Coronary artery (tissue), 2 donors: Measurements from ENCODE around the gene WFIKKN1.

Experiments
- DNase-seq: peaks from one replicate; pipeline ENCODE4 v3.0.0-alpha.2; 2017; ENCODE audit warnings: low spot score
- H3K27ac ChIP-seq, 2 donors: fragments of 200-600 bp; sonication (generic); one replicate each; pipeline ENCODE4 v1.5.1; 2016 to 2019
- H3K4me3 ChIP-seq: fragments of 200-600 bp; sonication (generic); 2 replicates; pipeline ENCODE4 v1.5.1; 2016; ENCODE audit warnings: mild to moderate bottlenecking, moderate library complexity
- TF ChIP-seq, protein P1 (sequence below): fragments of 200-600 bp; sonication (generic); IDR thresholded peaks from one replicate; pipeline ENCODE4 v1.5.1; 2019; ENCODE audit warnings: antibody characterized with exemption

Gene WFIKKN1

DNA sequence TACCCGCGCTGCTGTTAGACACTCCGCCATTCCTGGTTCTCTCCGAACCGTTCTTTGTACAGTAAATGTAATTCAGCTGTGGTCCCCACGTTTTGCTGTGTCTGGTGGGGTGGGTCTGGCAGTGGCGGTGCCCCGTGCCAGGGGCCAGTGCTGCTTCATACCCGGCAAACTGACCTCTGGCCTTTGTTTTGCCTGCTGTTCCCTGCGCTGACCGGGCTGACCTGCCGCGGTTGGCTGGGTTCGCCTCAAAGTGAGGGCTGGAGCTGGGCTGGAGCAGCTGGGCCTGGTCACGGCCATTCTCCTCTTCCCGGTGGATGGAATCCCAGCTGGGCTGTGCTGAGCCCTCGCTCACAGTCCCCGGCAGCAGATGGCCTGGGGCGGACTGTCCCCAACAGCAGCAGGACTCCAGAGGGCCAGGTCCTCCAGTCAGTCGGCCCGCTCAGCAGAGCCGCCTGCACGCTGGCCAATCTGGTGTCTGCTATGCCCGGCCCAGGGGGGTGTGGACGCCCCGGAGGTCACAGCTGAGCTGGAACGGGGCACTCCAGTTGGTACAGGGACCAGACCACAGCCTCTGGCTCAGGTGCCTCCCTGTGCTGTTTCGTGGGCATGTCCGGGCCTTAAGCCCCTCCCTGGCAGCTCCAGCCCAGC is 1.5 kb upstream of the WFIKKN1 start:
- Histone ChIP-seq H3K4me3 (no peak overlapping the region), H3K27ac (no peak overlapping the region)
- DNase-seq, result no peak
- TF ChIP-seq, protein P1, sequence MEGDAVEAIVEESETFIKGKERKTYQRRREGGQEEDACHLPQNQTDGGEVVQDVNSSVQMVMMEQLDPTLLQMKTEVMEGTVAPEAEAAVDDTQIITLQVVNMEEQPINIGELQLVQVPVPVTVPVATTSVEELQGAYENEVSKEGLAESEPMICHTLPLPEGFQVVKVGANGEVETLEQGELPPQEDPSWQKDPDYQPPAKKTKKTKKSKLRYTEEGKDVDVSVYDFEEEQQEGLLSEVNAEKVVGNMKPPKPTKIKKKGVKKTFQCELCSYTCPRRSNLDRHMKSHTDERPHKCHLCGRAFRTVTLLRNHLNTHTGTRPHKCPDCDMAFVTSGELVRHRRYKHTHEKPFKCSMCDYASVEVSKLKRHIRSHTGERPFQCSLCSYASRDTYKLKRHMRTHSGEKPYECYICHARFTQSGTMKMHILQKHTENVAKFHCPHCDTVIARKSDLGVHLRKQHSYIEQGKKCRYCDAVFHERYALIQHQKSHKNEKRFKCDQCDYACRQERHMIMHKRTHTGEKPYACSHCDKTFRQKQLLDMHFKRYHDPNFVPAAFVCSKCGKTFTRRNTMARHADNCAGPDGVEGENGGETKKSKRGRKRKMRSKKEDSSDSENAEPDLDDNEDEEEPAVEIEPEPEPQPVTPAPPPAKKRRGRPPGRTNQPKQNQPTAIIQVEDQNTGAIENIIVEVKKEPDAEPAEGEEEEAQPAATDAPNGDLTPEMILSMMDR, result no peak

DNA sequence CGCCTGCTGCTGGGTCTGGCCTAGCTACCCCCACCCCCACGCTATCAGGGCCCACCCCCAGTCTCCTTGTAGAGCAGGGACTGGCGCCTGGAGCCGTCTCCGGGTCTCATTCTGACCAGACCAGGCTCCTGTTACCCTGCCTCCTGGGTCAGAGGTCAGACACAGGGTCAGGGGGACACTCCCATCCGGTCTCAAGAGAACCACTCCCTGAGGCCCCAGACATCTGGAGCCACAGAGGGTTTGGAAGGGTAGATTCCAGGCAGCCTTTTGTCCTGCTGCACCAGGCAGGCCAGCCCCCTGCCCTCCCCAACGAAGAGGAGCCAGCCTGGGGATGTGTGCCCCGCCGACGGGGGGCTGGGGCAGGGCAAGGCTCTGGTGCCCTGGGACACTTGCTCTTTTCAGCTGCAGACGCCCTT is 944 bp upstream of the WFIKKN1 start:
- TF ChIP-seq, protein P1, result no peak
- DNase-seq, result no peak
- Histone ChIP-seq H3K4me3 (no peak overlapping the region), H3K27ac (no peak overlapping the region)

DNA sequence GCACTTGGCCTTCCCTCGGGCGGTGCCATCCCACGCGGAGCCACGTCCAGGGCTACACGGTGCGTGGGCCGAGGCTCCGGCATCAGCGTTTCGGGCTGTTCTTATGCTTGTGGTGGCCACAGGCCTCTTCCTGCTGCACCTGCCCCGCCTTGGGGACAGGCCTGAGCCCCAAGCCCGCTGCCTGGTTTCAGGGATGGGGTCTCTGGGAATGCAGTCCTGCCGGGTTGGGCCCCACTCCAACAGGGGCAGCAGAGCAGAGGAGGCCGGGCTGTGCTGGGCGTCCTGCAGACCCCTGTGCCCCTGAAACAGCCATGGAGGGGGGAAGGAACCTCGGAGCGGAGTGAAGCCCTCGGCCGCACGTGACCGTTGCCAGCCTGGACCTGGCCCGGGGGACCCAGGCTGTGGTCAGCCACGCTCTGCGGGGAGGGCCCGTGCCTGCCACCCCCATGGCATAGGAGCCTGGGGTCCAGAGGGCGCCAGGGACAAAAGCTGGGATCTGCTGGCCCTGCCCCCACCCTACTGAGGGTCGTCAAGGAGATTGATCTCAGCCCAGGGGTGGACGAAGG is 453 bp upstream of the WFIKKN1 start:
- TF ChIP-seq, protein P1, result no peak
- no peak overlapping the region for H3K4me3 ChIP-seq
- H3K27ac ChIP-seq, result no peak overlapping the region
- no peak for DNase-seq

DNA sequence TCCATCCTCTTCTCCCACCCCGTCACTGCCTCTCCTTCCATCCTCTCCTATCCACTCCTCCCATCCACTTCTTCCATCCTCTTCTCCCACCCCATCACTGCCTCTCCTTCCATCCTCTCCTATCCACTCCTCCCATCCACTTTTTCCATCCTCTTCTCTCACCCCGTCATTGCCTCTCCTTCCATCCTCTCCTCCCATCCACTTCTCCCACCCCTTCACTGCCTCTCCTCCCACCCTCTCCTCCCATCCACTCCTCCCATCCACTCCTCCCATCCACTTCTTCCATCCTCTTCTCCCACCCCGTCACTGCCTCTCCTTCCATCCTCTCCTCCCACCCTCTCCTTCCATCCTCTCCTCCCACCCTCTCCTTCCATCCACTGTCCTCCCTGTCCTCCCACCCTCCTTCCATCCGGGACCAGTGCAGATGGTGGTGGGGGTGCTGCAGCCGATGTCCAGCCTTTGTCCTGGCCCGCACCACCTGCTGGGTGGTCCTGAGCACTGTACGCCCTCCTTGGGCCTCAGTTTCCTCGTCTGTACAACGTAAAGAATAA is 1.1 kb downstream of the WFIKKN1 start:
- no peak for DNase-seq
- Histone ChIP-seq H3K27ac (no peak overlapping the region), H3K4me3 (no peak overlapping the region)
- TF ChIP-seq, protein P1, result no peak

DNA sequence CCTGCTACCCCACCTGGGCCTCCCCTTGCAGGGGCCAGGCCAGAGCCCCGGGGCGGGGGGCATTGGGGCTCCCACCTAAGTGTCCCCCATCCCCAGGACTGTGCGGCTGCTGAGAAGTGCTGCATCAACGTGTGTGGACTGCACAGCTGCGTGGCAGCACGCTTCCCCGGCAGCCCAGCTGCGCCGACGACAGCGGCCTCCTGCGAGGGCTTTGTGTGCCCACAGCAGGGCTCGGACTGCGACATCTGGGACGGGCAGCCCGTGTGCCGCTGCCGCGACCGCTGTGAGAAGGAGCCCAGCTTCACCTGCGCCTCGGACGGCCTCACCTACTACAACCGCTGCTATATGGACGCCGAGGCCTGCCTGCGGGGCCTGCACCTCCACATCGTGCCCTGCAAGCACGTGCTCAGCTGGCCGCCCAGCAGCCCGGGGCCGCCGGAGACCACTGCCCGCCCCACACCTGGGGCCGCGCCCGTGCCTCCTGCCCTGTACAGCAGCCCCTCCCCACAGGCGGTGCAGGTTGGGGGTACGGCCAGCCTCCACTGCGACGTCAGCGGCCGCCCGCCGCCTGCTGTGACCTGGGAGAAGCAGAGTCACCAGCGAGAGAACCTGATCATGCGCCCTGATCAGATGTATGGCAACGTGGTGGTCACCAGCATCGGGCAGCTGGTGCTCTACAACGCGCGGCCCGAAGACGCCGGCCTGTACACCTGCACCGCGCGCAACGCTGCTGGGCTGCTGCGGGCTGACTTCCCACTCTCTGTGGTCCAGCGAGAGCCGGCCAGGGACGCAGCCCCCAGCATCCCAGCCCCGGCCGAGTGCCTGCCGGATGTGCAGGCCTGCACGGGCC is 1.9 kb downstream of the WFIKKN1 start:
- TF ChIP-seq, protein P1, result no peak
- no peak for DNase-seq

DNA sequence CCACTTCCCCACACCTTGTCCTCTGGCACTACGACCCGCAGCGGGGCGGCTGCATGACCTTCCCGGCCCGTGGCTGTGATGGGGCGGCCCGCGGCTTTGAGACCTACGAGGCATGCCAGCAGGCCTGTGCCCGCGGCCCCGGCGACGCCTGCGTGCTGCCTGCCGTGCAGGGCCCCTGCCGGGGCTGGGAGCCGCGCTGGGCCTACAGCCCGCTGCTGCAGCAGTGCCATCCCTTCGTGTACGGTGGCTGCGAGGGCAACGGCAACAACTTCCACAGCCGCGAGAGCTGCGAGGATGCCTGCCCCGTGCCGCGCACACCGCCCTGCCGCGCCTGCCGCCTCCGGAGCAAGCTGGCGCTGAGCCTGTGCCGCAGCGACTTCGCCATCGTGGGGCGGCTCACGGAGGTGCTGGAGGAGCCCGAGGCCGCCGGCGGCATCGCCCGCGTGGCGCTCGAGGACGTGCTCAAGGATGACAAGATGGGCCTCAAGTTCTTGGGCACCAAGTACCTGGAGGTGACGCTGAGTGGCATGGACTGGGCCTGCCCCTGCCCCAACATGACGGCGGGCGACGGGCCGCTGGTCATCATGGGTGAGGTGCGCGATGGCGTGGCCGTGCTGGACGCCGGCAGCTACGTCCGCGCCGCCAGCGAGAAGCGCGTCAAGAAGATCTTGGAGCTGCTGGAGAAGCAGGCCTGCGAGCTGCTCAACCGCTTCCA is 2.7 kb downstream of the WFIKKN1 start:
- H3K27ac ChIP-seq, result no peak overlapping the region
- no peak overlapping the region for H3K4me3 ChIP-seq
- no peak for DNase-seq
- TF ChIP-seq, protein P1, result no peak

More for the DNA sequence above, 1.9 kb downstream of the WFIKKN1 start:
- H3K4me3 ChIP-seq, result no peak overlapping the region
- H3K27ac ChIP-seq, result no peak overlapping the region
